H1 (cell line): ENCODE data around the gene RPL32. TPM values are rescaled to one million over a fixed set of nuclear protein-coding genes. Genes with fewer than 3 reads are reported as not detected.
A peak's percentile ranks its signal among the peaks of the same experiment; 100 is the strongest.

Experiments
- CTCF ChIA-PET: fragments of 300-600 bp; sonication (Branson Sonifier 250); formaldehyde crosslinking; loops from one replicate; lab custom pipeline; 2021; ENCODE audit not compliant: partially characterized antibody; lab: Charles Lee
- POLR2A ChIA-PET: fragments of 300-600 bp; sonication (Branson Sonifier 250); formaldehyde crosslinking; loops from one replicate; lab custom pipeline; 2021; ENCODE audit warnings: inconsistent platforms; ENCODE audit not compliant: partially characterized antibody; lab: Charles Lee
- DNase-seq, 2 experiments: peaks; one replicate each; pipeline versions ENCODE4 v3.0.0 to v3.0.0-alpha.2; 2010 to 2022; ENCODE audit warnings: low spot score in 2 of 2, low read depth in 1 of 2, mixed read lengths in 1 of 2
- FAIRE-seq: peaks from 2 replicates; lab custom pipeline; 2011; peaks lifted over from hg19 to GRCh38; lab: Jason Lieb, UNC
- H2AFZ ChIP-seq: 2 replicates; pipeline ENCODE4 v1.8.1; 2012; ENCODE audit warnings: low read length, inconsistent platforms
- H2AK5ac ChIP-seq: 2 replicates; pipeline ENCODE4 v1.6.1; 2013; ENCODE audit warnings: low read depth, low read length
- H2BK120ac ChIP-seq: replicated peaks from 2 replicates; pipeline ENCODE3; 2013; ENCODE audit warnings: low read depth, low read length, inconsistent platforms
- H2BK12ac ChIP-seq: 2 replicates; pipeline ENCODE4 v1.6.1; 2013; ENCODE audit warnings: low read depth, low read length
- H2BK15ac ChIP-seq: 2 replicates; pipeline ENCODE4 v1.6.1; 2013; ENCODE audit warnings: low read length
- H2BK20ac ChIP-seq: 2 replicates; pipeline ENCODE4 v1.6.1; 2013; ENCODE audit warnings: low read length
- H2BK5ac ChIP-seq: 2 replicates; pipeline ENCODE4 v1.6.1; 2013; ENCODE audit warnings: low read depth, low read length
- H3K14ac ChIP-seq: 2 replicates; pipeline ENCODE4 v1.6.1; 2013; ENCODE audit warnings: inconsistent platforms; ENCODE audit not compliant: insufficient read length
- H3K18ac ChIP-seq: 2 replicates; pipeline ENCODE4 v1.6.1; 2013; ENCODE audit warnings: low read length; ENCODE audit errors: extremely low read depth
- H3K23ac ChIP-seq: 2 replicates; pipeline ENCODE4 v1.6.1; 2013; ENCODE audit warnings: inconsistent platforms; ENCODE audit not compliant: insufficient read length
- H3K23me2 ChIP-seq: 2 replicates; pipeline ENCODE4 v1.6.1; 2013; ENCODE audit warnings: low read depth, low read length
- H3K27ac ChIP-seq: 2 replicates; pipeline ENCODE4 v1.6.1; 2011; ENCODE audit warnings: low read depth, low read length, inconsistent platforms
- H3K27me3 ChIP-seq, 4 experiments: replicated peaks in 1 of 4; 1 replicate in 1 of 4; 2 replicates in 3 of 4; pipeline versions ENCODE4 v1.6.1 to v1.8.1; 2011 to 2013; ENCODE audit warnings: low read length in 3 of 4, mild to moderate bottlenecking in 3 of 4, inconsistent platforms in 2 of 4, mixed read lengths in 2 of 4, moderate library complexity in 1 of 4; ENCODE audit not compliant: control insufficient read depth in 3 of 4, insufficient read depth in 3 of 4; ENCODE audit errors: extremely low read depth in 1 of 4
- H3K36me3 ChIP-seq, 4 experiments: 2 replicates each; pipeline versions ENCODE4 v1.6.1 to v1.8.1; 2011 to 2013; ENCODE audit warnings: mild to moderate bottlenecking in 4 of 4, low read length in 3 of 4, moderate library complexity in 2 of 4, control low read depth in 1 of 4, inconsistent platforms in 1 of 4; ENCODE audit not compliant: insufficient read depth in 4 of 4, control insufficient read depth in 2 of 4
- H3K4ac ChIP-seq: replicated peaks from 2 replicates; pipeline ENCODE3; 2013; ENCODE audit warnings: low read length, low read depth, mixed read lengths, inconsistent platforms; ENCODE audit not compliant: insufficient read length
- H3K4me1 ChIP-seq, 4 experiments: replicated peaks in 1 of 4; 1 replicate in 1 of 4; 2 replicates in 3 of 4; pipeline versions ENCODE4 v1.6.1 to v1.8.1; 2011 to 2013; ENCODE audit warnings: low read length in 3 of 4, inconsistent platforms in 2 of 4, mixed read lengths in 1 of 4; ENCODE audit not compliant: insufficient read depth in 4 of 4, control insufficient read depth in 3 of 4
- H3K4me2 ChIP-seq, 2 experiments: 2 replicates each; pipeline versions ENCODE4 v1.6.1 to v1.8.1; 2011 to 2013; ENCODE audit warnings: low read depth in 2 of 2, low read length in 2 of 2, control low read depth in 1 of 2, inconsistent platforms in 1 of 2, mild to moderate bottlenecking in 1 of 2; ENCODE audit not compliant: insufficient read depth in 1 of 2
- H3K4me3 ChIP-seq, 4 experiments: fragments of 200-600, 300-600 bp in 1 of 4; sonication (generic), shearing (Covaris generic), sonication (Bioruptor Twin) in 1 of 4; 2 replicates each; pipeline versions ENCODE4 v1.5.1 to v1.8.1; 2011 to 2016; ENCODE audit warnings: low read length in 4 of 4, low read depth in 3 of 4, control low read depth in 2 of 4, inconsistent platforms in 2 of 4, mild to moderate bottlenecking in 2 of 4, mixed read lengths in 1 of 4, moderate library complexity in 1 of 4; ENCODE audit not compliant: insufficient read depth in 2 of 4; ENCODE audit errors: extremely low read depth in 1 of 4
- H3K56ac ChIP-seq: replicated peaks from 2 replicates; pipeline ENCODE3; 2013; ENCODE audit warnings: low read depth, mild to moderate bottlenecking, mixed read lengths, low read length, inconsistent platforms; ENCODE audit not compliant: insufficient read length
- H3K79me1 ChIP-seq: 2 replicates; pipeline ENCODE4 v1.6.1; 2013; ENCODE audit warnings: low read depth, low read length, control low read depth
- H3K79me2 ChIP-seq, 2 experiments: 2 replicates each; pipeline versions ENCODE4 v1.6.1 to v1.8.1; 2012 to 2013; ENCODE audit warnings: low read length in 2 of 2, mild to moderate bottlenecking in 2 of 2, inconsistent platforms in 1 of 2; ENCODE audit not compliant: insufficient read depth in 2 of 2, control insufficient read depth in 1 of 2
- H3K9ac ChIP-seq, 4 experiments: replicated peaks in 1 of 4; 1 replicate in 1 of 4; 2 replicates in 3 of 4; pipeline versions ENCODE4 v1.6.1 to v1.8.1; 2011 to 2013; ENCODE audit warnings: low read depth in 3 of 4, low read length in 3 of 4, control low read depth in 2 of 4, mild to moderate bottlenecking in 2 of 4, moderate library complexity in 2 of 4, inconsistent platforms in 1 of 4; ENCODE audit errors: extremely low read depth in 1 of 4
- H3K9me3 ChIP-seq, 2 experiments: 2 replicates each; pipeline versions ENCODE4 v1.6.1 to v1.8.1; 2012 to 2013; ENCODE audit warnings: mild to moderate bottlenecking in 2 of 2, moderate library complexity in 2 of 2, control low read depth in 1 of 2, inconsistent platforms in 1 of 2, low read depth in 1 of 2, low read length in 1 of 2, mixed read lengths in 1 of 2; ENCODE audit not compliant: insufficient read depth in 2 of 2
- H4K20me1 ChIP-seq, 2 experiments: replicated peaks in 1 of 2; 2 replicates each; pipeline versions ENCODE3 to v1.8.1; 2011 to 2013; ENCODE audit warnings: inconsistent platforms in 2 of 2, low read length in 2 of 2, mild to moderate bottlenecking in 1 of 2; ENCODE audit not compliant: insufficient read depth in 2 of 2, control insufficient read depth in 1 of 2
- H4K5ac ChIP-seq: 2 replicates; pipeline ENCODE4 v1.6.1; 2013; ENCODE audit warnings: low read length, low read depth, mixed read lengths, inconsistent platforms; ENCODE audit not compliant: insufficient read length
- H4K8ac ChIP-seq: 2 replicates; pipeline ENCODE4 v1.8.0; 2013; ENCODE audit warnings: mild to moderate bottlenecking, moderate library complexity, low read length, inconsistent platforms; ENCODE audit not compliant: insufficient read depth; ENCODE audit errors: extremely low read depth
- H4K91ac ChIP-seq: replicated peaks from 2 replicates; pipeline ENCODE3; 2013; ENCODE audit warnings: low read length, mixed read lengths, inconsistent platforms; ENCODE audit not compliant: insufficient read length
- ASH2L ChIP-seq: fragments of 200-600, 300-600 bp; sonication (generic); IDR thresholded peaks from one replicate; pipeline ENCODE4 v1.7.1; 2017; ENCODE audit warnings: low read length
- CTBP2 ChIP-seq: IDR thresholded peaks from 2 replicates; pipeline ENCODE4 v1.7.0; 2011; ENCODE audit warnings: borderline replicate concordance, mild to moderate bottlenecking, moderate library complexity, mixed read lengths, low read length; ENCODE audit not compliant: insufficient read depth, insufficient read length
- HDAC6 ChIP-seq: IDR thresholded peaks from one replicate; pipeline ENCODE4 v1.7.1; 2012; ENCODE audit warnings: low read depth, mild to moderate bottlenecking, inconsistent platforms, low read length, moderate library complexity
- JUN ChIP-seq: IDR thresholded peaks from 2 replicates; pipeline ENCODE4 v1.6.1; 2011; ENCODE audit warnings: low read depth, mild to moderate bottlenecking, improper control_type of control experiment, low read length
- KDM4A ChIP-seq: IDR thresholded peaks from one replicate; pipeline ENCODE4 v1.7.1; 2012; ENCODE audit warnings: low read depth, mild to moderate bottlenecking, moderate library complexity, low read length, inconsistent platforms; ENCODE audit not compliant: severe bottlenecking
- RNF2 ChIP-seq: fragments of 200-900, 300-1000 bp; sonication (generic); IDR thresholded peaks from 2 replicates; pipeline ENCODE4 v1.7.1; 2016; ENCODE audit warnings: borderline replicate concordance, low read depth, mild to moderate bottlenecking, antibody characterized with exemption, low read length; ENCODE audit not compliant: poor library complexity, severe bottlenecking; ENCODE audit errors: missing control alignments
- RXRA ChIP-seq: IDR thresholded peaks from 2 replicates; pipeline ENCODE4 v1.6.1; 2011; ENCODE audit warnings: low read depth, mild to moderate bottlenecking, low read length, moderate library complexity; ENCODE audit not compliant: insufficient read depth
- SP4 ChIP-seq: IDR thresholded peaks from 2 replicates; pipeline ENCODE4 v1.6.1; 2012; ENCODE audit warnings: low read length, inconsistent platforms
- SUZ12 ChIP-seq: fragments of 200-600 bp; sonication (generic); IDR thresholded peaks from 2 replicates; pipeline ENCODE4 v1.6.1; 2012; ENCODE audit warnings: mild to moderate bottlenecking, inconsistent platforms, low read length, moderate library complexity, mixed read lengths
- TAF7 ChIP-seq: optimal IDR thresholded peaks from 2 replicates; pipeline ENCODE3; 2011; ENCODE audit warnings: low read depth, mild to moderate bottlenecking, inconsistent platforms, low read length, moderate library complexity, borderline replicate concordance
- WGBS, 2 experiments: shearing (Covaris generic) in 1 of 2; methylation state at CpG; one replicate each; pipeline versions ENCODE4 v1.1.6 to v1.1.7; 2013 to 2015; ENCODE audit warnings: low lambda C conversion rate in 2 of 2, mixed read lengths in 2 of 2, inconsistent platforms in 1 of 2, low coverage in 1 of 2, missing lambda C conversion rate in 1 of 2; ENCODE audit not compliant: insufficient replicate concordance in 2 of 2, insufficient coverage in 1 of 2, insufficient read length in 1 of 2; ENCODE audit errors: extremely low coverage in 1 of 2, missing lambda C conversion rate in 1 of 2; 5-methylcytosine and 5-hydroxymethylcytosine counted together
- polyA plus RNA-seq, 7 experiments: library from polyadenylated mRNA; depleted of rRNA in 3 of 7; stranded (reverse) in 5 of 7; unstranded in 2 of 7; fragments of >200 nt in 5 of 7; fragments of 200-250 nt in 2 of 7; gene quantifications; 1 replicate in 5 of 7; 2 replicates in 1 of 7; 4 replicates in 1 of 7; pipeline versions ENCODE4 v1.2.1 to v1.2.3, GENCODE V29; 2011 to 2013; ENCODE audit warnings: missing spikeins in 2 of 7, mixed read lengths in 2 of 7
- total RNA-seq: library from RNA; stranded (reverse); fragmentation: NEBNext Ultra II Directional; extraction: Animal tissue kit (Norgen Biotek cat#: 25700); gene quantifications from 2 replicates; pipeline ENCODE4 v1.2.1, GENCODE V29; 2021

RPL32 gene
- total and polyA plus RNA-seq, 2 of the 8 experiments (the other 6 are each of a cell fraction or from before 2014, with no cell fraction given), result 1,443 to 2,043 TPM

- peak overlapping the region; percentile 54 to 77 for H3K4me2 ChIP-seq
- H3K4me1 ChIP-seq, result peaks cover 0 to 8% (median 4%) of the 10 kb centered on the region in 4 experiments; a peak in 4 of 7 replicates
- H4K8ac ChIP-seq, result 0 out of 2 replicates have a peak overlapping the region, but pooled peaks have one; percentile 57
- H3K56ac ChIP-seq, result no peak overlapping the region
- H3K79me2 ChIP-seq, result no peaks in the 10 kb centered on the region
- no peaks in the 10 kb centered on the region for H4K20me1 ChIP-seq
- H2BK15ac ChIP-seq, result no peak overlapping the region
- CTCF ChIA-PET, result interaction anchor here (0.6 to 5.1 kb wide), 18 partner anchors 10 to 103 kb away, joined by 3 to 54 read pairs (median 6); partner anchors contain the start of genes CAND2 and RPL32
- DNase-seq (peak; percentile 90 to 99), FAIRE-seq (no peak)
- H3K9ac ChIP-seq, result peak overlapping the region in 2 of 4 experiments; percentile 45 to 56; a peak in 3 of 7 replicates
- no peak overlapping the region for H3K23ac ChIP-seq
- no peak overlapping the region for H4K91ac ChIP-seq
- H2AK5ac ChIP-seq, result no peak overlapping the region
- H2BK120ac ChIP-seq, result no peak overlapping the region
- H3K36me3 ChIP-seq, result peaks cover 0 to 6% (median 2%) of the 10 kb centered on the region in 4 experiments; a peak in 5 of 8 replicates
- 2% methylated on average over 39 of the region's 50 CpGs; no CpG with 5 or more reads in 1 of the 2 experiments for WGBS, 2 experiments
- no peaks in the 10 kb centered on the region for H3K9me3 ChIP-seq
- H2AFZ ChIP-seq, result peak overlapping the region; percentile 77; the same call in 1 of the 2 replicates
- peak overlapping the region; percentile 66 for H3K18ac ChIP-seq
- no peak overlapping the region for H3K4ac ChIP-seq
- no peak overlapping the region for H4K5ac ChIP-seq
- H3K4me3 ChIP-seq, result peak overlapping the region; percentile 38 to 64 (median 60)
- POLR2A ChIA-PET, result interaction anchor here (1.1 to 28.5 kb wide), 5 partner anchors 12 to 53 kb away, joined by 3 to 661 read pairs (median 3); partner anchors contain the start of genes CAND2 and RPL32
- peak overlapping the region; percentile 44; the same call in 1 of the 2 replicates for H2BK5ac ChIP-seq
- H3K79me1 ChIP-seq, result no peaks in the 10 kb centered on the region
- H3K14ac ChIP-seq, result no peak overlapping the region
- H3K27me3 ChIP-seq, result no peaks in the 10 kb centered on the region
- peaks cover 3% of the 10 kb centered on the region; the same call in 1 of the 2 replicates for H3K23me2 ChIP-seq
- H3K27ac ChIP-seq, result no peak overlapping the region
- H2BK20ac ChIP-seq, result no peak overlapping the region
- peak overlapping the region; percentile 27; the same call in 1 of the 2 replicates for H2BK12ac ChIP-seq
- TF ChIP-seq SP4 (peak; percentile 89), HDAC6 (no peak), TAF7 (peak; percentile 71), RNF2 (no peak), CTBP2 (peak; percentile 93), SUZ12 (no peak), JUN (no peak), RXRA (no peak), KDM4A (peak; percentile 84), ASH2L (peak; percentile 58)
Observed at GRCh38 chr3:12810013-12810780, 31.2 kb downstream of the RPL32 start.
